ENCODE measurements around the gene HIPK2.

The HIPK2 gene

DNA sequence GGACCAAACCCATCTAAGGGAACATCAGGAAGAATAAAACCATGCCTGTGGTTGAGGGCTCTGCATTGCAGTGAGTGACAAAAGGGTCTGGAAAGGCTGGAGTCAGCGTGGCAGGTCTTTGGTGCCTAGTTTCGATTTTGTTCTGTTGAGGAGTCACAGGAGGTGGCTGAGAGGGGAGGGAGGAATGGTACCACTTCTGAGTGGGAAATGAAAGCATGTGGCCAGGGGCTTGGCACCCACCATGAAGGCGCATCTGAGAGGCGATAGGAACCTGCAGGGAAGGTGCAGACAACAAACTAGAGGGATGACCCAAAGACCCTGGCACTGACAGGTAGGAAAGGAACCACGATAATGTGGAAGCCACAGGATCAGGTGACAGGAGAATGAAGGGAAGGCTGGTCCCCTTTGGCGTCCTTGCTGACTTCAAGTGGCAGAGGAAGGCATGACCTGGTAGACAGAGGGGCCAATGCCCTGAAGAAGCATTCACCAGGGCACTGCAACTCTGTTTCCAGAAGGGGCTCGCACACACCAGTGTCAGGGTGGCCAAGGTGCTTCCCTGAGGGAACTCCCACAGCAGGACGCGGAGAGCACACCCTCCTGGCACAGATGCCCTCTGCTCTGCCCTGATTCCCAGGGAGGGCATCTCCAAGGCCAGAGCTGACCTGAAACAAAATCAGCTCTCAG lies 41.7 kb downstream of the HIPK2 start:
- Histone ChIP-seq H3K4me1 (ENCODE audit: low read depth, poor library complexity, severe bottlenecking) (no peaks in the 10 kb centered on the region), H3K79me2 (ENCODE audit: insufficient read depth, low read depth) (peaks cover 36% of the 10 kb centered on the region), H3K4me3 (IDR thresholded peaks at IDR 0.05; ENCODE audit: insufficient read depth, low read depth, low read length) (no peak overlapping the region), H3K27ac (no peak overlapping the region), H3K4me2 (no peak overlapping the region), H2AFZ (ENCODE audit: low read depth) (no peak overlapping the region), H3K27me3 (ENCODE audit: insufficient read depth, low read depth) (no peaks in the 10 kb centered on the region), H4K20me1 (ENCODE audit: insufficient read depth) (no peaks in the 10 kb centered on the region), H3K9ac (no peak overlapping the region), H3K36me3 (ENCODE audit: insufficient read depth) (no peaks in the 10 kb centered on the region)
- TF ChIP-seq, protein P1, sequence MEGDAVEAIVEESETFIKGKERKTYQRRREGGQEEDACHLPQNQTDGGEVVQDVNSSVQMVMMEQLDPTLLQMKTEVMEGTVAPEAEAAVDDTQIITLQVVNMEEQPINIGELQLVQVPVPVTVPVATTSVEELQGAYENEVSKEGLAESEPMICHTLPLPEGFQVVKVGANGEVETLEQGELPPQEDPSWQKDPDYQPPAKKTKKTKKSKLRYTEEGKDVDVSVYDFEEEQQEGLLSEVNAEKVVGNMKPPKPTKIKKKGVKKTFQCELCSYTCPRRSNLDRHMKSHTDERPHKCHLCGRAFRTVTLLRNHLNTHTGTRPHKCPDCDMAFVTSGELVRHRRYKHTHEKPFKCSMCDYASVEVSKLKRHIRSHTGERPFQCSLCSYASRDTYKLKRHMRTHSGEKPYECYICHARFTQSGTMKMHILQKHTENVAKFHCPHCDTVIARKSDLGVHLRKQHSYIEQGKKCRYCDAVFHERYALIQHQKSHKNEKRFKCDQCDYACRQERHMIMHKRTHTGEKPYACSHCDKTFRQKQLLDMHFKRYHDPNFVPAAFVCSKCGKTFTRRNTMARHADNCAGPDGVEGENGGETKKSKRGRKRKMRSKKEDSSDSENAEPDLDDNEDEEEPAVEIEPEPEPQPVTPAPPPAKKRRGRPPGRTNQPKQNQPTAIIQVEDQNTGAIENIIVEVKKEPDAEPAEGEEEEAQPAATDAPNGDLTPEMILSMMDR (conservative IDR thresholded peaks at IDR 0.05; ENCODE audit: low read depth, low read length): no peak

DNA sequence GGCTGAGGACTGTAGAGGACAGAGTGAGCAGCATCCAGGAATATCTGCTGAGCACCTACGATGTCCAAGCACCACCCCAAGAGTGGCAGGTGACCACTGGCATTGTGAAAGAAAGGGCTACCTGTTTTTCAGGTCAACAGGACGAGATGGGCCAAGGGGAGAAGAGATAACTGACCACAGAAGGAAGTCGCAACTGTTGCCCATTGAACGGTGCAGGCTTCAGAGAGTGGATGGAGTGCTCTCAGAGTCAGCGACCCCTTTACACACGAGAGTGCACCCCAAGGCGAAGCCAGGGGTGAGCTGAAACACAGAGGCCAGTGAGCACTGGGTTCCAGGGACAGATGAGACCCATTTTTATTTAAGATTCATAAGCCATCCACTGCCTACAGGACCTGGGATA lies 42.3 kb downstream of the HIPK2 start:
- H3K27ac ChIP-seq: no peak overlapping the region
- no peaks in the 10 kb centered on the region for H3K27me3 ChIP-seq (ENCODE audit: insufficient read depth, low read depth)
- no peak overlapping the region for H3K4me2 ChIP-seq
- TF ChIP-seq, protein P1 (conservative IDR thresholded peaks at IDR 0.05; ENCODE audit: low read depth, low read length): no peak
- no peak overlapping the region for H2AFZ ChIP-seq (ENCODE audit: low read depth)
- no peaks in the 10 kb centered on the region for H4K20me1 ChIP-seq (ENCODE audit: insufficient read depth)
- H3K9ac ChIP-seq: no peak overlapping the region
- no peaks in the 10 kb centered on the region for H3K4me1 ChIP-seq (ENCODE audit: low read depth, poor library complexity, severe bottlenecking)
- H3K4me3 ChIP-seq (IDR thresholded peaks at IDR 0.05; ENCODE audit: insufficient read depth, low read depth, low read length): no peak overlapping the region
- H3K36me3 ChIP-seq (ENCODE audit: insufficient read depth): no peaks in the 10 kb centered on the region
- H3K79me2 ChIP-seq (ENCODE audit: insufficient read depth, low read depth): peaks cover 34% of the 10 kb centered on the region

DNA sequence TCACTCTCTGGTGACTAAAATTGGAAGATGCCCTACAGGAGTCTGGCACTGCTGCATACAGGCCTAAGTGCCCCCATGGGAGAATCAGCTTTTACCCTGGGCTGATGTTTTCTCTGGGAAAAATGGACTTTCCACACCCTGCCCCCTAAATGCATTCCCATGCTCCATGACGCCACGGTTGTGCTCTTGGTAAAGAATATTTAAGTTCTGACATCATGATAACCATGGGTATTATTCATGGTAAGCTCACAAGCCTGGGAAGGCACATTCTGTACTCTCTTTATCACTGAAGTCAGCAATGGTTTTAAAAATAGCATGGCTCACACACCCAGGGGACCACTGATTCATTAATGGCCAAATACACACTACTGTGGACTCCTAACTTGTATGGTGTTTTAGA lies 43.4 kb downstream of the HIPK2 start:
- TF ChIP-seq, protein P1 (conservative IDR thresholded peaks at IDR 0.05; ENCODE audit: low read depth, low read length): no peak
- Histone ChIP-seq H4K20me1 (ENCODE audit: insufficient read depth) (no peaks in the 10 kb centered on the region), H3K36me3 (ENCODE audit: insufficient read depth) (no peaks in the 10 kb centered on the region), H3K4me2 (no peak overlapping the region), H3K4me3 (IDR thresholded peaks at IDR 0.05; ENCODE audit: insufficient read depth, low read depth, low read length) (no peak overlapping the region), H3K27me3 (ENCODE audit: insufficient read depth, low read depth) (no peaks in the 10 kb centered on the region), H3K9ac (no peak overlapping the region), H2AFZ (ENCODE audit: low read depth) (no peak overlapping the region), H3K79me2 (ENCODE audit: insufficient read depth, low read depth) (peaks cover 28% of the 10 kb centered on the region), H3K4me1 (ENCODE audit: low read depth, poor library complexity, severe bottlenecking) (no peaks in the 10 kb centered on the region), H3K27ac (no peak overlapping the region)

DNA sequence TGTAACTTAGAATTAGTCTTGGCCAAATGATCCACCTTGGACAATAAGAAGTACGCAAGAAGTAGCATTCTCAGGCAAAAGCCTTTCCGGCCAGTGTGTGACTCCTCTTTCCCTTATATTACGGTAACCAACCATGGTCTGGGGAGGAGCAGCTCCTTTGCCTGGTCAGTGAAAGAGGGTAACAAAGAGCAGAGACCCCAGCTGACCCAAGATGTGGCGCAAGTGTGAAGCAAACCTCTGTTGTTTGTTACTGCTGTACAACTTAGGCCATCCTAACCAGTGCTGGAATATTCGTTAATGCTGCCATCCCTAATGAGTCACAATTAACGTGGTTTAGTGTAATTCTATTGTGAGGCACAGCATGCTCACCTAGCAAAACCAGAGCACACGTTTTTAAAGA lies 44.0 kb downstream of the HIPK2 start:
- H3K27me3 ChIP-seq (ENCODE audit: insufficient read depth, low read depth): no peaks in the 10 kb centered on the region
- no peak overlapping the region for H3K4me2 ChIP-seq
- H3K79me2 ChIP-seq (ENCODE audit: insufficient read depth, low read depth): peaks cover 30% of the 10 kb centered on the region
- no peak overlapping the region for H2AFZ ChIP-seq (ENCODE audit: low read depth)
- TF ChIP-seq, protein P1 (conservative IDR thresholded peaks at IDR 0.05; ENCODE audit: low read depth, low read length): no peak
- H3K36me3 ChIP-seq (ENCODE audit: insufficient read depth): no peaks in the 10 kb centered on the region
- no peaks in the 10 kb centered on the region for H4K20me1 ChIP-seq (ENCODE audit: insufficient read depth)
- no peak overlapping the region for H3K4me3 ChIP-seq (IDR thresholded peaks at IDR 0.05; ENCODE audit: insufficient read depth, low read depth, low read length)
- H3K27ac ChIP-seq: no peak overlapping the region
- H3K9ac ChIP-seq: no peak overlapping the region
- no peaks in the 10 kb centered on the region for H3K4me1 ChIP-seq (ENCODE audit: low read depth, poor library complexity, severe bottlenecking)

Measured in KMS-11 (cell line).